HG03460 (cell line): ENCODE results near the gene TPM4.

Source experiments
- ATAC-seq: cut with Tn5 transposase; IDR thresholded peaks from one replicate; pipeline ENCODE4 v1.9.1; 2021; ENCODE audit not compliant: unreplicated experiment

TPM4 gene

DNA sequence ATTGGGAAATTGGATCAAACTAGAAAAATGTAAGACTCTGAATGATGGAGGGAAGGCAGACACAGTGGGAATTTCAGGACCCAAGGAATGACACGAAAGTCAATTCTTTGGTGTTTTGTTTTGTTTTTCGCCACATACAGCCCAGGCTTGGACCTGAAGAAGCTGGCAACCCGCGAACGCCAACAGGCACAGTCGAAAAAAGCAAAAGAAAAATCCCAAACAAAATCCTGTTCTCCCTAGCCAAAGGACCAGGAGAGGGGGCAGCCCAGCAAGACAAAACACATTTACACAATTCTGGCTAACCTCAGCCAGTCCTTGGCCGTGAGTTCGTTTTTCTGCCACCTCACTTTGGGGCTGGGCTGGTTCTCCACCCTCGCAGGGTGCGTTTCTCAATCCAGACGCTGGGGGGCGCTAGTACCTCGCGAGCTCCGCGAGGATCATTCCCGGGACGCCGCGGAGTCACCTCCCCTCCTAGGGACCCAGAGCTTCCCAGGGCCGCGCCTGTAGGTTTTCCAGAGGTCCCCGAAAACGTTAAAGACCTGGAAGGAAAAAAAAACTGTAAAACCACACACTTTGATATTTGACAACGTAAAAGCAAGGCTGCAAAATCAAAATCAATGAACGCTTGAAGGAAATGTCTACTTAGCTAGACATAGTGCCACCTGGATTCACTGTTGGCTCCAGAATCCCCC, 34.9 kb upstream of the TPM4 start:
- no peak for ATAC-seq

DNA sequence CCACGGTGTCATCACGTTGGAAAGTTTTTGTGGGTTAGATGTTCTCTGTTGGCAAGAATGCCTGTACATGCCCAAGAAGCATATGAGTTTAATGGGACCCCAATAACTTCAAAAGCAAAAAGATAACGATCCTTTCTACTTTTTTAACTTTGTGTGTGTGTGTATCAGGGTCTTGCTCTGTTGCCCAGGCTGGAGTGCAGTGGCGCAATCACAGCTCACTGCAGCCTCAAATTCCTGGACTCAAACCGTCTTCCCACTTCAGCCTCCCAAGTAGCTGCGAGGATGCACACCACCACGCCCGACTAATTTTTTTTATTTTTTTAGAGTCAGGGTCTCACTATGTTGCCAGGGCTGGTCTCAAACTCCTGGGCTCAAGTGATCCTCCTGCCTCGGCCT, 34.3 kb upstream of the TPM4 start:
- no peak for ATAC-seq

DNA sequence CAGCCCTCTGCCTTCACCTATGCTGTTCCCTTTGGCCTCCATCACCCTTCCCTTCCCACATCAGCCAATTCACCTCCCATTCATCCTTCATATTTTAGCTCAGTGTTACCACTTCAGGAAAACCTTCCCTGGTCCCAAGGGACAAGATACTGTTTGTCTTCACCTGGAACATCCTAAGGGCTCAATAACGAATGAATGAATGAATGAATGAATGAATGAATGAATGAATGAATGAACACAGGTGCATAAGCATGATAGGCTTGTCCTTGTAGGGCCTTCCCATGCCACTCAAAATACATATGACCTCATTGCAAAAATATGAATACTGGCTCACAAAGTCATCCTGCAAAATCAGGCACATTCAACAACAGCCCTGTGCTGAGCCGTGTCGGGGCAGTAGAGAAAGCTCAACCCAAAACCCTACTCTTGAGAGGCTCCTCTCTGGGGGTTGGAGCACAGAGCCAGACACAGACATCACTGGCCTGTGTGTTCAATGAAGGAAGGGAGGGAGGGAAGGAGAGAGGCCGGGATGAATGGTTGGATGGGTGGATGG, 33.7 kb upstream of the TPM4 start:
- ATAC-seq = no peak

DNA sequence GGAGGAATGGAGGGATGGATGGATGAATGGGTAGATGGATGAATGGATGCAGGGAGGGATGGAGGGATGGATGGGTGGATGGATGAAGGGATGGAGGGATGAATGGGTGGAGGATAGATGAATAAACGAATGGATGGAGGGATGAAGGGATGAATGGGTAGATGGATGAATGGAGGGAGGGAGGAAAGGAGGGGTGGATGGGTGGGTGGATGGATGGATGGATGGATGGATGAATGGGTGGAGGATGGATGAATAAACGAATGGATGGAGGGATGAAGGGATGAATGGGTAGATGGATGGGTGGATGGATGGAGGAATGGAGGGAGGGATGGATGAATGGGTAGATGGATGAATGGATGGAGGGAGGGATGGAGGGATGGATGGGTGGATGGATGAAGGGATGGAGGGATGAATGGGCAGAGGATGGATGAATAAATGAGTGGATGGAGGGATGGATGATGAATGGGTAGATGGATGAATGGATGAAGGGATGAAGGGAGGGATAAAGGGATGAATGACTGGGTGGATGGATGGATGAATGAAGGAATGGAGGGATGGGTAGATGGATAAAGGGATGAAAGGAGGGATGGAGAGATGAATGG, 33.0 kb upstream of the TPM4 start:
- ATAC-seq = no peak

DNA sequence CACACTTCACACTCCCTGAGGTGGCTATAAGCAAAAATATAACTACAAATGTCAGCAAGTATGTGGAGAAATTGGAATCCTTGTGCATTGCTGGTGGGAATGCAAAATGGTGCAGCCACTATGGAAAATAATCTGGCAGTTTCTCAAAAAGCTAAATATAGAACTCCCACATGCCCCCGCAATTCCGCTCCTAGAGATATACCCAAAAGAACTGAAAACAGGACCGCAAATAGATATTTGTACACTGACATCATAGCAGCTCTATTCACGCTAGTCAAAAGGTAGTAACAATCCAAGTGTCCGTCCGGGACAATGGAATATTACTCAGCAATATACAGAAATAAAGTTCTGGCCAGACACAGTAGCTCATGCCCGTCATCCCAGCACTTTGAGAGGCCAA, 31.5 kb upstream of the TPM4 start:
- ATAC-seq = no peak

DNA sequence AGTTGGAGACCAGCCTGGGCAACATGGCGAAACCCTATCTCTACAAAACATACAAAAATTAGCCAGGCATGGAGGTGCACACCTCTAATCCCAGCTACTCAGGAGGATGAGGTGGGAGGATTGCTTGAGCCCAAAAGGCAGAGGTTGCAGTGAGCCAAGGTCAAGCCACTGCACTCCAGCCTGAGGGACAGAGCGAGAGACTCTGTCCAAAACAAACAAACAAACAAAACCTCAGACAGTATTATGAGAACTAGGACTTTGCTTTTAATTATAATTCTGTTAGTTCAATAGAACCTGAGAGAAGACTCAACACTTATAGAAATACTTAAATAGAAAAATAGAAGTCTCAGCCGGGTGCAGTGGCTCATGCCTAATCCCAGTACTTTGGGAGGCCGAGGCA, 31.1 kb upstream of the TPM4 start:
- ATAC-seq = no peak

DNA sequence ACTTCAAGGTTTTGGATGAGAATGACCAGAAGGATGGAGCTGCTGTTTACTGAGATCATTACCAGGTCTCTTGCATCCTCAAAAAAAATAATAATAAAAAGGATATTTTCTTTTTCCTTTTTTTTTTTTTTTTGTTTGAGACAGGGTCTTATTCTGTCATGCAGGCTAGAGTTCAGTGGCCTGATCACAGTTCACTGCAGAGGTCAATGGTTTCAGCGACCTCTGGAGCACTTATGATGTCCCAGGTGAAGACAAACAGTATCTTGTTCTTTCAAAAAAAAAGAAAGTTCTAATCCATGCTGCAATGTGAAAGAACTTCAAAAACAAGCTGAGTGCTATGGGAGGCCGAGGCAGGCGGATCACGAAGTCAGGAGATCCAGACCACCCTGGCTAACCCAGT, 30.4 kb upstream of the TPM4 start:
- no peak for ATAC-seq

DNA sequence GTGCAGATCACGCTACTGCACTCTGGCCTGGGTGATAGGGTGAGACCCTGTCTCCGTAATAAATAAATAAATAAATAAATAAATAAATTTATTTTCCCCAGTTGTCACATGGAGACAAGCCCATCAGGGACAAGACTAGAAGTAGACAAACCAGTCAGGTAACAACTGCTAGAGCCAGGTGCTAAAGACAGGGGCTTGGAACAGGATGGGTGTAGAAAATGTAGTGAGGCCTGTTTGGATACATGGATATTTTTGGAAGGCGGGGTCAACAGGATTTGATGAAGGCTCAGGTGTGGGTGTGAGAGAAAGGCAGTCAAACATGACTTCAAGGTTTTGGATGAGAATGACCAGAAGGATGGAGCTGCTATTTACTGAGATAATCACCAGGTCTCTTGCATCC, 27.7 kb upstream of the TPM4 start:
- no peak for ATAC-seq

DNA sequence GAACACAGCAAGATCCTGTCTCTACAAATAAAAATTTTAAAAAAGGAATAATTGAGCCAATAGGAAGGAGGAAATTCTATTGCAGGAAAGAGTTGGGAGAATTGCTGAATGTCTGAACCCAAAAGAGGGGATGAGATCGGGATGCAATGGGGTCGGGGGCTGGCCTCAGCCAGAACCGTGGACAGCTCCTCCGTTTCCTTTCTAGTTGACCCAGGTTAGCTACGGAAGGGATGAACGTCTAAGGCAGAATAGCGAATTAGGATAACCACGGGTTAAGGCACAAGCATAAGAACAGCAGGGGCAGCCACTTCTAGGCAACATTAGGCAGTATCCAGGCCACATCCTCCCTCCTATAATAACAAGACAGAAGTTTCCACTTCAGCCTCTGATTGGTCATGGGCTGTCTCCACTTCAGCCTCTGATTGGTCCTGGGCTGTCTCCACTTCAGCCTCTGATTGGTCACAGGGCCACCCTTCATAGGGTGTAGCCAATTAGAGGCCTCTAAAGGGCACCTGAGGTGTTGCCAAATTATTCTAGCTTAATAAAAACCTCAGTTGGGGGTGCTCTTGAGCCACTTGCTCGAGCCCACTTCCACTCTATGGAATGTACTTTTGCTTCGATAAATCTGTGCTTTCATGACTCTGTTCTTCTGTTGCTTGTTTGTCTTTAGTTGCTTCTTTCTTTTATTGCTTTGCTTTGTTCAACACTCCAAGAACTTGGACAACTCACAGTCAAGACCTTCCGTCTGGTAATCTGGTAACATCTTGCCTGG, 24.9 kb upstream of the TPM4 start:
- ATAC-seq = no peak

DNA sequence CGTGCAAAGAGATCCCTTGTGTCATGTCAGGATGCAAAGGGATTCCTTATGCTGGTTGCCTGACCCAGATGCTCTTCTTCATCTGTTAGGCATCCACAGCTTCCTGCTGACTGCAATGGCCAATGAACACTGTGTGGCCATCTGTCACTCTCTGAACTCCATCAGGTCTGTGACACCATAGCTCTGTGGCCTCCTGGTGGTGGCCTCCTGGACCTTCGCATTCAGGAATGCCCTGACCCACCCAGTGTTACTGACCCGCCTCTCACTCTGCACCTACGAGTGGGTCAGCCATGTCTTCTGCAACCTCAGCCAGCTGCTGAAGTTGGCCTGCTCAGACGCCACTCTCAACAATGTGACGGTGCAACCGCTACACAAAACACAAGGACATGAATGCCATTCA, 23.9 kb upstream of the TPM4 start:
- ATAC-seq = no peak

DNA sequence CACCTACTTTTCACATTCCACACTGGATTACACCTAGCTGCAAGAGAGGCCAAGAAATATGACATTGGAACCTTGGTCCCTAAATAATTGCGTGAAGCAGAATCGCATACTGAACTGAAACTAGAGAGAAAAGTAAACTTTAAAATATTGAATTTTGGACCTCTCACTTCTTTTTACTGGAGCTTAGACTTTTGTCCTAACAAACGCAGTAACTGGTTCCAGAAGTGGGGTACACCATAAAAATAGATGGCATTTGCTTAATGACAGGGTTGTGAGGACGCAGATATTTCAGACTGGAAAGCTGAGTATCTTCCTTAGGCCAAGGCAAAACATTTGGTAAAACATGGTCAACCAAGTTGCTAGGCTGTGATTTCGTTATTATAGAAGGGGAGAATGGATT, 19.2 kb upstream of the TPM4 start:
- ATAC-seq = no peak

DNA sequence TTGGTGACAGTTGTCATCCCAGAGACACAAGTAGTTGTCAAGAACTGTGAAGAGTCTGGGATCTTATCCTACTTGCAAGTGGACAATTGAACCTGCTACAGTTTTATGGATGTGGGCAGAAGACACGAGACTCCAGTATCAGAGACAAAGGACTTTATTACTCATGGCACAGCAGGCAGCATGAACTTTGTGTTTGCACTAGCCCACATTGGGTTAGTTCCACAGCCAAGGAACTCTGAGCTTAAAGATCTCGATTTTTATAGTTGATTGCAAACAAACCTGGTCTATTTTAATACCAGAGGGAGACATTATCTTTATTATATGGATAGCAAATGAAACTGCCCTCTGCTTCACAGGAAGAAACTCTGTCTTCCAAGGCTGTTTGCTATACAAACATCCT, 16.0 kb upstream of the TPM4 start:
- no peak for ATAC-seq

DNA sequence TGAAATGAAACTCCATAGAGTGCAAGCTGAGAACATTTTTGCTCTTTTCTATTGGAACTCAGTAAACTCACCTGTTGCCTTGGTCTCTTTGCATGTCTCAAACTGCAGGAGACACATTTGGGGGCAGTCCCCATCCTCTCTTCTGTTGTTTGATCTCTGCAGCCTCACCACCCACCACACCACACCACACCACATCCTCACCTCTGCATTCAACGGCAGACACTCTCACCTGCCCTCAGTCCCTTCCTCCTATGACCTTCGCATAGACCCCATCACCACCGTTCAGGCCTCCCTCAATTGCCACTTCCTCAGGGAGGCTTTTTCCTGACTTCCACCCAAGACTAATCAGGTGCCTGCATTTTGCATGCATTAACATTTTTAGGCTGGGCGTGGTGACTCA, 14.4 kb upstream of the TPM4 start:
- ATAC-seq = no peak

DNA sequence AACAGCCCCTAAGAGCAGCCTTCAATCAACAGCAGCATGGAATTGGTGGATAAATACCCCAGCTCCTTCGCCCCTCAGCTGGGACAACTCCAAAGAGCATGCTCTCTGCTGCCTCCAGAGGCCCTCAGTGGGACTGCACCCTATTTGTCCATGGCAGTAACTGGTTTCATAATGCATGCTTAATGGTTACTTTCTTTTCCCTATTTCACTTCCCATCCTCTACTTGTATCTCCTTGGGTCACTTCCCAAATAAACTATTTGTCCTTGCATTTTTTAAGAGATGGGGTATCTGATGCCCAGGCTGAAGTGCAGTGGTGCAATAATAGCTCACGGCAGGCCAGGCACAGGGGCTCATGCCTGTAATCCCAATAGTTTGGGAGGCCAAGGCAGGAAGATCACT, 13.5 kb upstream of the TPM4 start:
- no peak for ATAC-seq

DNA sequence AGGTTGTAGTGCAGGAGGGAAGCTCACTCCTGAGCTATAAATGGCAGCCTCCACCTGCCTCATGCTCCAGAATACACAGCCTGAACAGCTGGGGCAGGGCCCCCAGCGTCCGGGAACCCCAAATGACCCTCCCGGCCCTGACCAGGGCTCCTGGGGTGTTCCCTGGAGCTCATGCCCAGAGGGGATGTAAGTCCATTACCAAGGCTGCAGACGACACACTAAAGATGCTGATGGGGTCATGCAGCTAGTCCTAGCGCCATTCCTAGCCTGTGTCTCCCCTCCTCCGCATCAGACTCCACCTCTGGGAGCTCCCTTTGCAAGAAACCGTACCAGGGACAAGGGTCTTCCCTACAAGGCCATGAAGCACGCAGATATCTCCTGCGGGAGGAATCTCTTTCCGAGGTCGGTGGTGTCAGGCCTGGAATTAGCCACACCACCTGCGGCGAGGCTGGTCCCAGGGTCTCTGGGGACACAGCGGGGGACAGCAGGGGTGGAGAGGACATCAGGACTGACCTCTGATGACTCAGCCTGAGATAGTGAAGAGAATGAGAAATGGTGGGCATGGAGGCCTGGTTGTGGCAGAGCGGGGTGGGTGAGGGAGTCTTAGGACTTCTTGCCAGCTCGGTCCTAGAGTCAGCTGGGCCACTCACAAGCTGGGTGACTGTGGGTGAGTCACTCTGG, 11.9 kb upstream of the TPM4 start:
- no peak for ATAC-seq

DNA sequence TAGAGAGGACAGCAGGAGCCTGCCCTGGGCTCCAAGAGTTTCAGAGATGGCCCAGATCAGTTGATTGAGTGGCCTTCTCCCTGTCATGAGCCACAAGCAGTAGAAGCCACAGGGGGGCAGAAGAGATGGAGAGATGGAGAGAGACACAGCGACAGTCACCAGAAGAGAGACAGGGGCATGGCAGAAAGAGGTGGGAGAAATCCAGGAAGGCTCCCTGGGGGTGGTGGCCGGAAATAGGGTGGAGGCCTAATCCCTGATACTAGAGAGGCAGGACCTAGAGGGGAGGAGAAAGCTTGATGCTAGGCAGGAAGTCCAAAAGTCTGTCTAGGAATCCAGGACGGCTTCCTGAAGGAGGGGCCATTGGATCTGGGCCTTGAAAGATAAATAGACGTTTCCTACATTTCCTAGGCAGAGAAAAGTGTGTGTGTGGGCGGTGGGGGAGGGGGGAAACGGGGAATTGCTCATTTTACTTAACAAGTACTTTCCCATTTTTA, 9.6 kb upstream of the TPM4 start:
- no peak for ATAC-seq

DNA sequence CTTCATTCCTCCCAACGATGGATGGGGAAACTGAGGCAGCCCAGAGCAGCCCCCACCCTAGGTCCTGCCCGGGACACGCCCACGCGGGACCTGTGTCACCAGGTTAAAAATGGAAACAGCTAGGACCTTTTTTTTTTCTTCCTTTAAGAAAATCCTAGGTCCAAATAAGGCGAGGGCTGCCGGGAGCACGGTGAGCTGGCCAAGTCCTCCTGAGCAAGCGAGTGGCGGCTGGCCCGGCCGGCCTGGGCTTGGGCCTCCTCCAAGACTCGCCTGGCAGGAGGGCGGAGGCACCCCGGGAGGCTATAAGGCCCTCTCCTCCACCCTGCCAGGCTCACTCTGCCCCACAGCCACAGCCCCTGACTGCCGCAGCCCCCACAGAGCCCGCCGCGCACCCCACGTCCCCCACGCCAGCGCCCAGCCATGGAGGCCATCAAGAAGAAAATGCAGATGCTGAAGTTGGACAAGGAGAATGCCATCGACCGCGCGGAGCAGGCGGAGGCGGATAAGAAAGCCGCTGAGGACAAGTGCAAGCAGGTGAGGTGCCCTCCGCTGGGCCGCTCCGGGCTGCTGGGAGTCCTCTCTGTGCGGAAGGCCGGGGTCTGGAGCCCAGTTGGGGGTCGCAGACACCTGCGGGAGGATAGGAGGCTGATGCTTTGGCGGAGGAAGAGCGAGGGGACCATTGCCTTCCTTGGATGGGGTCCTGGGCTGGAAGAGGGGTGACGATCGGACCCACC, 8.9 kb upstream of the TPM4 start:
- ATAC-seq = no peak

DNA sequence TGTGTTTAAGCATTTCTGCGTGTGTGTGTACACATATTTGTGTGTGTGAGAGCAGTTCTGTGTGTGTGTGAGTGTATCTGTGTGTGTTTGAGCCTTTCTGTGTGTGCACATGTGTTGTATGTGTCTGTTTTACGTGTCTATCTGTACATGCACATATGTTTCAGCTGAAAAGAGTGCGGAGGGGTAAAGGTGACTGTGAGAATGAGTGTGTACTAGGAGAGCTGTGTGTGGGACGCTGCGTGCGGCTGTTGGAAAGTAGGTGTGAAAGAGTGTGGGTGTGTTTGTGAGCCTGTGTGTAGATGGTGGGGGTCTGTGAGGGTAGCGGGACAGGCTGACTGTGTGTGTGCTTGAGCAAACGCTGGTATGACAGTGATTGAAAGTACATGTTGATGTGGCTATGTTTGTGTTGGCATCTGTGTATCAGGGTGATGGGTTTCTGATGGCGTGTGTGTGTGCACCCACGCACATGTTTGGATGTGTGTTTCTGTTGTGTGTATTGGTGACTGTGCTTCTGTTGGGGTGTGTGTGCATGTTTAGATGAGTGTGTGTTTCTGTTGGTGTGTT, 7.5 kb upstream of the TPM4 start:
- ATAC-seq = no peak

DNA sequence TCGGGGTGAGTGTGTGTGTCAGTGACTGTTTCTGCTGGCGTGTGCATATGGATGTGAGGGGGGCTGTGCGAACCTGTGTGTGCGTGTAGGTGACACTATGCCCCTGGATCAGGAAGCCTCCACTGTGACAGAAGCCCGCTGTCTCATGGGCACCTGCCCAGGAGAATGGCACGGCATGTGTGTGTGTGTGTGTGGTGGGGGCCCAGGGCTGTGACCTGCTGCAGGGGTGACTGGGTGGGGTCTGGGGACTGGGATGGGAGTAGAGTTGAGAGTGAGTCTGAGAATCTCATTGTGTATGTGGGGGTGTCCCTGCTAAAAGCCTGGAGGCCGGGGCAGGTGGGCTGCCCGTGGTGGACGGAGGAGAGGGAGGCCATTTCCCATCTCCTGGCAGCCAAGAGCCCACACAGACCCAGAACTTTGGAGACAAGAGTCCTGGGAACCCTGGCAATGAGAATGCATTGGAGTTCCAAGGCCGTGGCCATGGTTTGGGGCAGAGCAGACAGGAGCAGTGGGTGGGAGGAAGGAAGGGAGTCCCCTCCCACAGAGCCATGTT, 6.4 kb upstream of the TPM4 start:
- ATAC-seq = no peak

DNA sequence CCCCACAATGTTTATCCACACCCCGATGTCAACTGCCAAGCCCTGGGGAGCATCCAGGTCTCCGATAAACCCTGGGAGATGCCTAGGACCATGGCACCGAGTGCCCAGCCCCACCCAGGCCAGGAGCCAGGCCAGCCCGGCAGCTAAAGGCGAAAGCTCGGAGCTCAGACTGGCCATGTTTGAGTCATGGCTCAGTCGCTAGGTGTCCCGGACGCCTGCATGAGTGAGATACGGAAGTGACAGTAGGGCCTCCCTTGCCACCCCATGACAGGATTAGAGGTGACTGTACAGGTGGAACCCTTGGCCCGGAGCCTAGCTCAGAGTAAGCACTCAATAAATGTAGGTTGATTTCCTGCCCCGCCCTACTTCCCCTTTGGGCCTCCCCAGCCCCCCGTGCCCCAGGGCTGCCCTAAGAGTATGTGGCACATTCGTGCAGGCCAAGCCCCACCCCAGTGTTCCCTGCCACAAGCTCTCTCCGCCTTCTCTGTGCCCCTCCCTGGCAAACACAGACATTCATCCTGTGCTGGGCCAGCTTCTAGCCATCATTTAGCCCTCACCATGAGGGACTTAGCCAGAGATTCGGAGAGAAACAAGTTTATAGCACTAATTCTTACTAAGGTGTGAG, 5.8 kb upstream of the TPM4 start:
- peak; percentile 68 for ATAC-seq
